ENCODE measurements around the gene PITHD1.

GRCh38 chr1:23756676-23757075 lies 21.5 kb upstream of the PITHD1 start:
- no peak for TF ChIP-seq POLR2A (IDR thresholded peaks at IDR 0.05)
- no peak for TF ChIP-seq CTCF (IDR thresholded peaks at IDR 0.05)
- TF ChIP-seq EP300 (IDR thresholded peaks at IDR 0.05) = no peak
